A549 (cell line): ENCODE results near the gene TNFRSF13B. TPM values are rescaled to one million over a fixed set of nuclear protein-coding genes. Genes with fewer than 3 reads are reported as not detected.

Experiments
- ATAC-seq, 2 experiments: fragments of 200-7000 bp in 1 of 2; fragments of >200 bp in 1 of 2; cut with Nextera tagmentation in 1 of 2; cut with Tn5 transposase in 1 of 2; 3 replicates each; pipeline versions ENCODE4 v1.8.0 to v1.9.1; 2018 to 2020; ENCODE audit warnings: mild to moderate bottlenecking in 1 of 2, moderate library complexity in 1 of 2
- CTCF ChIA-PET: fragments of 300-600 bp; sonication (Branson Sonifier 250); formaldehyde crosslinking; extraction: SDS; loops from one replicate; lab custom pipeline; 2021; ENCODE audit warnings: antibody characterized with exemption, inconsistent platforms; lab: Yijun Ruan, JAX
- POLR2A ChIA-PET: fragments of 350-600 bp; formaldehyde crosslinking; extraction: SDS; loops from one replicate; lab custom pipeline; 2021; ENCODE audit warnings: antibody characterized with exemption, inconsistent platforms; lab: Yijun Ruan, JAX
- DNase-seq, 2 experiments: peaks; one replicate each; pipeline versions ENCODE4 v3.0.0 to v3.0.0-alpha.2; 2011 to 2016; ENCODE audit warnings: low read depth in 1 of 2, low spot score in 1 of 2
- FAIRE-seq: peaks from 2 replicates; lab custom pipeline; 2011; peaks lifted over from hg19 to GRCh38; lab: Jason Lieb, UNC
- H3K27ac ChIP-seq, 2 experiments: fragments of >200 bp; sonication (Bioruptor Twin); formaldehyde crosslinking; 3 replicates each; pipeline ENCODE4 v1.5.1; 2016 to 2017
- H3K4me1 ChIP-seq: fragments of >200 bp; sonication (Bioruptor Twin); formaldehyde crosslinking; 3 replicates; pipeline ENCODE4 v1.6.1; 2016
- H3K4me2 ChIP-seq: fragments of >200 bp; sonication (Bioruptor Twin); formaldehyde crosslinking; 3 replicates; pipeline ENCODE4 v1.6.1; 2016
- H3K4me3 ChIP-seq: fragments of >200 bp; sonication (Bioruptor Twin); formaldehyde crosslinking; 3 replicates; pipeline ENCODE4 v1.5.1; 2016
- H3K9me3 ChIP-seq: fragments of >200 bp; sonication (Bioruptor Twin); formaldehyde crosslinking; 3 replicates; pipeline ENCODE4 v1.6.1; 2016
- BCL3 ChIP-seq: fragments of >200 bp; sonication (Bioruptor Twin); formaldehyde crosslinking; IDR thresholded peaks from 3 replicates; pipeline ENCODE4 v1.6.1; 2016
- BHLHE40 ChIP-seq: IDR thresholded peaks from 2 replicates; pipeline ENCODE4 v1.6.1; 2012; ENCODE audit warnings: low read depth, low read length, inconsistent platforms
- CBX8 ChIP-seq: fragments of 200-600 bp; sonication (generic); IDR thresholded peaks from 2 replicates; pipeline ENCODE4 v1.6.1; 2016
- CHD2 ChIP-seq: fragments of 150-350 bp; IDR thresholded peaks from 2 replicates; pipeline ENCODE4 v1.6.1; 2014; ENCODE audit warnings: low read length; ENCODE audit not compliant: partially characterized antibody
- FOSB ChIP-seq: fragments of 250-450 bp; sonication (Bioruptor Pico); IDR thresholded peaks from 2 replicates; pipeline ENCODE4 v1.5.0; 2020; ENCODE audit warnings: mild to moderate bottlenecking, moderate library complexity
- FOSL2 ChIP-seq, 2 experiments: fragments of 450-650 bp in 1 of 2; fragments of >200 bp in 1 of 2; sonication (Bioruptor Twin) in 1 of 2; formaldehyde crosslinking; IDR thresholded peaks; 2 replicates each; pipeline versions ENCODE4 v1.5.0 to v1.6.1; 2016 to 2020; ENCODE audit warnings: mild to moderate bottlenecking in 1 of 2, moderate library complexity in 1 of 2
- FOXS1 ChIP-seq: fragments of 250-450 bp; sonication (Bioruptor Pico); IDR thresholded peaks from 2 replicates; pipeline ENCODE4 v1.5.0; 2020; ENCODE audit warnings: mild to moderate bottlenecking, moderate library complexity
- HES2 ChIP-seq: fragments of >200 bp; sonication (Bioruptor Twin); formaldehyde crosslinking; IDR thresholded peaks from 2 replicates; pipeline ENCODE4 v1.6.1; 2016
- HEYL ChIP-seq: fragments of 250-450 bp; sonication (Bioruptor Pico); IDR thresholded peaks from 2 replicates; pipeline ENCODE4 v1.8.0; 2021; ENCODE audit warnings: mild to moderate bottlenecking, moderate library complexity
- HMGXB4 ChIP-seq: fragments of 250-450 bp; sonication (Bioruptor Pico); IDR thresholded peaks from 2 replicates; pipeline ENCODE4 v1.5.0; 2021; ENCODE audit warnings: mild to moderate bottlenecking, moderate library complexity, borderline replicate concordance
- HOXB13 ChIP-seq: fragments of 250-450 bp; sonication (Bioruptor Pico); IDR thresholded peaks from 2 replicates; pipeline ENCODE4 v1.5.0; 2020; ENCODE audit warnings: low read depth, mild to moderate bottlenecking, moderate library complexity
- HOXB5 ChIP-seq: fragments of 250-450 bp; sonication (Bioruptor Pico); IDR thresholded peaks from 2 replicates; pipeline ENCODE4 v1.5.0; 2020; ENCODE audit warnings: mild to moderate bottlenecking, moderate library complexity
- JUN ChIP-seq, 2 experiments: fragments of >200 bp; sonication (Bioruptor Twin); formaldehyde crosslinking; IDR thresholded peaks; 2 replicates in 1 of 2; 3 replicates in 1 of 2; pipeline ENCODE4 v1.6.1; 2016 to 2017
- MAX ChIP-seq: IDR thresholded peaks from 2 replicates; pipeline ENCODE4 v1.6.1; 2012
- MAZ ChIP-seq: fragments of 150-350 bp; IDR thresholded peaks from 2 replicates; pipeline ENCODE4 v1.6.1; 2014; ENCODE audit warnings: antibody characterized with exemption, low read depth, low read length, borderline replicate concordance
- NPAS2 ChIP-seq: fragments of 250-450 bp; sonication (Bioruptor Pico); IDR thresholded peaks from 2 replicates; pipeline ENCODE4 v1.8.0; 2022; ENCODE audit warnings: mild to moderate bottlenecking, moderate library complexity, borderline replicate concordance
- PBX3 ChIP-seq: IDR thresholded peaks from 2 replicates; pipeline ENCODE4 v1.6.1; 2012
- REST ChIP-seq: fragments of 200-600 bp; sonication (generic); IDR thresholded peaks from 2 replicates; pipeline ENCODE4 v1.6.1; 2016; ENCODE audit warnings: antibody characterized with exemption, mild to moderate bottlenecking, moderate library complexity
- RNF2 ChIP-seq: fragments of 200-600 bp; sonication (generic); IDR thresholded peaks from 2 replicates; pipeline ENCODE4 v1.6.1; 2016; ENCODE audit warnings: low read depth, mild to moderate bottlenecking, antibody characterized with exemption, moderate library complexity, borderline replicate concordance
- SMC3 ChIP-seq: fragments of >200 bp; sonication (Bioruptor Twin); formaldehyde crosslinking; IDR thresholded peaks from 3 replicates; pipeline ENCODE4 v1.6.1; 2018; ENCODE audit warnings: inconsistent platforms
- SREBF2 ChIP-seq: fragments of 450-650 bp; IDR thresholded peaks from 2 replicates; pipeline ENCODE4 v1.6.1; 2014; ENCODE audit warnings: mild to moderate bottlenecking, moderate library complexity
- TP53 ChIP-seq: fragments of 250-450 bp; sonication (Bioruptor Pico); IDR thresholded peaks from 2 replicates; pipeline ENCODE4 v1.5.0; 2021; ENCODE audit warnings: mild to moderate bottlenecking, moderate library complexity
- ZC3H11A ChIP-seq: fragments of 450-650 bp; IDR thresholded peaks from 2 replicates; pipeline ENCODE4 v1.6.1; 2014; ENCODE audit warnings: antibody characterized with exemption, mild to moderate bottlenecking
- ZFP36 ChIP-seq: fragments of 450-650 bp; IDR thresholded peaks from 2 replicates; pipeline ENCODE4 v1.6.1; 2014; ENCODE audit warnings: borderline replicate concordance; ENCODE audit not compliant: partially characterized antibody
- WGBS: methylation state at CpG from one replicate; pipeline ENCODE4 v1.1.6; 2017; ENCODE audit errors: missing lambda C conversion rate; 5-methylcytosine and 5-hydroxymethylcytosine counted together
- polyA plus RNA-seq, 4 experiments: library from polyadenylated mRNA; depleted of rRNA in 3 of 4; stranded (reverse); fragments of >200 nt; fragmentation: RNase III in 1 of 4; extraction: RNeasy Plus Mini Kit Qiagen cat#74134 plus additional on column Dnase treatment in 1 of 4; gene quantifications; 2 replicates in 3 of 4; 3 replicates in 1 of 4; pipeline ENCODE4 v1.2.3, GENCODE V29; 2011 to 2017

The TNFRSF13B gene
- polyA plus RNA-seq, 2 of the 4 experiments (the other 2 are of a cell fraction) = not detected

GRCh38 chr17:16938496-16939207 is 33.3 kb downstream of the TNFRSF13B start:
- H3K4me2 ChIP-seq = no peak overlapping the region
- no peak for FAIRE-seq
- no peak overlapping the region for H3K27ac ChIP-seq
- peaks cover 8% of the 10 kb centered on the region; the same call in 2 of the 3 replicates for H3K4me1 ChIP-seq
- H3K4me3 ChIP-seq = no peak overlapping the region
- WGBS = 54% methylated on average over 12 of the region's 12 CpGs
- ATAC-seq = no peak
- ChIA-PET POLR2A (no interaction called here), CTCF (no interaction called here)
- H3K9me3 ChIP-seq = no peaks in the 10 kb centered on the region
- DNase-seq = no peak
- TF ChIP-seq HEYL (CRISPR knock-in tag) (no peak), FOSL2 (IDR thresholded peaks at IDR 0.05) (no peak), FOSL2 (CRISPR knock-in tag; IDR thresholded peaks at IDR 0.05) (no peak), CBX8 (no peak), SREBF2 (no peak), JUN (IDR thresholded peaks at IDR 0.05) (no peak), FOSB (no peak), BCL3 (no peak), RNF2 (no peak), MAX (no peak), FOXS1 (CRISPR knock-in tag) (no peak)
- TF ChIP-seq, all 56 proteins: peak for 0

- Histone ChIP-seq H3K4me3 (no peak overlapping the region), H3K9me3 (no peaks in the 10 kb centered on the region), H3K4me1 (peaks cover 8% of the 10 kb centered on the region; the same call in 2 of the 3 replicates), H3K27ac (no peak overlapping the region), H3K4me2 (no peak overlapping the region)
- peak; percentile 79 for FAIRE-seq
- 81% methylated on average over 10 of the region's 10 CpGs for WGBS
- no peak for ATAC-seq
- ChIA-PET POLR2A (no interaction called here), CTCF (no interaction called here)
- TF ChIP-seq NPAS2 (CRISPR knock-in tag) (no peak), ZC3H11A (no peak), HMGXB4 (CRISPR knock-in tag) (no peak), PBX3 (no peak), HOXB13 (CRISPR knock-in tag) (no peak), TP53 (no peak), MAZ (no peak)
- no peak for DNase-seq
Observed at GRCh38 chr17:16938031-16938430, 33.9 kb downstream of the TNFRSF13B start.

GRCh38 chr17:16937431-16937830 is 34.5 kb downstream of the TNFRSF13B start:
- 81% methylated on average over 17 of the region's 17 CpGs for WGBS
- ChIA-PET POLR2A (no interaction called here), CTCF (interaction anchor here (0.8 to 1.0 kb wide), 2 partner anchors 10 to 54 kb away, joined by 3 read pairs; no protein-coding TSS in a partner anchor)
- Histone ChIP-seq H3K27ac (no peak overlapping the region), H3K4me3 (no peak overlapping the region), H3K4me2 (no peak overlapping the region), H3K4me1 (peaks cover 4% of the 10 kb centered on the region; the same call in 2 of the 3 replicates), H3K9me3 (no peaks in the 10 kb centered on the region)
- no peak for DNase-seq
- no peak for FAIRE-seq
- ATAC-seq = no peak
- TF ChIP-seq RNF2 = no peak
- no peak for TF ChIP-seq HOXB5 (CRISPR knock-in tag)
- no peak for TF ChIP-seq BHLHE40
- TF ChIP-seq ZFP36 = no peak
- no peak for TF ChIP-seq REST
- TF ChIP-seq JUN (IDR thresholded peaks at IDR 0.05) = no peak
- no peak for TF ChIP-seq HOXB13 (CRISPR knock-in tag)
- TF ChIP-seq SMC3 = no peak
- TF ChIP-seq CHD2 = no peak
- TF ChIP-seq FOSB = no peak
- no peak for TF ChIP-seq HES2
- no peak for TF ChIP-seq FOXS1 (CRISPR knock-in tag)
